ENCODE results near the gene C10orf71. TPM values are rescaled to one million over a fixed set of nuclear protein-coding genes. Genes with fewer than 3 reads are reported as not detected.

Gene C10orf71
- total RNA-seq, 1 donor from 2014 or later = not detected

DNA sequence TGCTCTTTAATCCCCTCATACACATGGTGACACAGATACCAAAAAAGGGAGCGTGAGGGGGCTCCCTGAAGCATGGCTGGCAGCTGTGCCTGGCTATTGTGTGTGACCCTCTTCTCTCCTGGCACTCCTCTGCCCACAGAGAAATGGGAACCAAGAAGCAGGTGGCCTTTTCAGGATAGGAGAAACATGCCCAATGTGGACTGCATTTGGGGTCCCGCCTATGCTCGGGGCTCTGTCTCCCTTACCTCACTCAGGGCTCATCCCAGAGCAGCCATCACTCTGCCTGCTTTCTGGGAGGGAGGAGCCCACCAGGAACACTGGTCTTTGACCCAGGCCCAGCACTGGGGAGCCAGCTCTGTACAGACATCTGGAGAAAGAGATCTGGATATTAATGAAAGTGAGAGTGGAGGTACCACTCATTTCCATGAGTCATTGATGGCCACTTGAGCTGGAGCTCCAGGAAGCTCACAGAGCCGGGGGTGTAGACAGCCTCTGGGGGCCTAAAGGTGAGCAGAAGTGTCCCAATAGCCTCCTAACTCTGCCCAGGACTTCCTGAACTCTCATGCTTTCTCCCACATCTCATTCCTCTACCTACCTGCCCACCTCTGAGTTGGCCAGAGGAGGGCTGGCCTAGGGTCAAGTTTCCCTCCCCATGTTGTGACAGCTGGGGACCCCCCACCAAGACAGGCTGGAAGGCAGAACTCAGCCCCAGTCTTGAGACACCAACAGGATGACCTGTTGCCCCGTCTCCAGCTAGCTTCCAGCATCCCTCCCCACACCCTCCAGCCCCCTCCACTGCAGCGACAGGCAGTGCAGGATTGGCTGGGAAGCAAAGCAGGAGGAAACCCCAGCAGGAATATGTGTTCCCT is 54.3 kb downstream of the C10orf71 start:
- TF ChIP-seq, protein P1, sequence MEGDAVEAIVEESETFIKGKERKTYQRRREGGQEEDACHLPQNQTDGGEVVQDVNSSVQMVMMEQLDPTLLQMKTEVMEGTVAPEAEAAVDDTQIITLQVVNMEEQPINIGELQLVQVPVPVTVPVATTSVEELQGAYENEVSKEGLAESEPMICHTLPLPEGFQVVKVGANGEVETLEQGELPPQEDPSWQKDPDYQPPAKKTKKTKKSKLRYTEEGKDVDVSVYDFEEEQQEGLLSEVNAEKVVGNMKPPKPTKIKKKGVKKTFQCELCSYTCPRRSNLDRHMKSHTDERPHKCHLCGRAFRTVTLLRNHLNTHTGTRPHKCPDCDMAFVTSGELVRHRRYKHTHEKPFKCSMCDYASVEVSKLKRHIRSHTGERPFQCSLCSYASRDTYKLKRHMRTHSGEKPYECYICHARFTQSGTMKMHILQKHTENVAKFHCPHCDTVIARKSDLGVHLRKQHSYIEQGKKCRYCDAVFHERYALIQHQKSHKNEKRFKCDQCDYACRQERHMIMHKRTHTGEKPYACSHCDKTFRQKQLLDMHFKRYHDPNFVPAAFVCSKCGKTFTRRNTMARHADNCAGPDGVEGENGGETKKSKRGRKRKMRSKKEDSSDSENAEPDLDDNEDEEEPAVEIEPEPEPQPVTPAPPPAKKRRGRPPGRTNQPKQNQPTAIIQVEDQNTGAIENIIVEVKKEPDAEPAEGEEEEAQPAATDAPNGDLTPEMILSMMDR (IDR thresholded peaks at IDR 0.05; ENCODE audit: insufficient read depth, low read length, poor library complexity, severe bottlenecking) = no peak
- DNase-seq (ENCODE audit: low read depth) = no peak
- Histone ChIP-seq H3K27me3 (ENCODE audit: control insufficient read depth, insufficient read depth, low read length) (no peaks in the 10 kb centered on the region), H3K4me3 (ENCODE audit: low read depth, low read length) (no peak overlapping the region), H3K36me3 (ENCODE audit: control insufficient read depth, insufficient read depth, low read length) (no peaks in the 10 kb centered on the region)

DNA sequence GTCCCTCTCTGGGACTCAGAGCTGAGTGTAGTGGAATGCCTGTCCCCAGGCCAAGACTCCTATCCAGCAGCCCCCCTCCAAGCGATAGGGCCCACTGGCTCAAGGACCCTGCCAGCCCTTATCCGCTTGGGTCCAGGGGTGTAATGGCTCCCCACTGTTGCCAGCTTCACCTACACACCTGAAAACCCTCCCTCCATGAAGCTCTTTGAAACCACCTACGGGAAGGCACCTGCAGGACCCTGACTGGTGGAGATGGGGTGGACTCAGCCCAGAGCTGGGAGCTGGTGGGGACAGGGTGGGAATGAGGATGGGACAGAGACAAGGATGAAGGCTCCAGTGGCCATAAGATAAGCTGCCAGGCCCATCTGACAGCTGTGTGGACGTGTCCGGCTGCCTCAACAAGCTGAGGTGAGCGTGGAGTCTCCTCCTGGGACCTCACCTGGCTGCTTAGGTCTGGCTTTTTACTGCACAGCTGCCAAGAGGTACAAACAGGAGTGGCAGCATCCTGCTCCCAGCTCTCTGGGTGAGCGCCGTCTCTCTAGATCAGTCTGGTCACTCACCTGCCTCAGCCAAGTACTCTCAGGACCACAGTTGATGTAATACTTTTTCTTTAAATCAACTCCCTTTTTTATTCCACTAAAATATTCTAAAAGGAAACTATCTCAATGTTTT is 55.1 kb downstream of the C10orf71 start:
- H3K4me3 ChIP-seq (ENCODE audit: low read depth, low read length) = no peak overlapping the region
- H3K36me3 ChIP-seq (ENCODE audit: control insufficient read depth, insufficient read depth, low read length) = no peaks in the 10 kb centered on the region
- TF ChIP-seq, protein P1 (IDR thresholded peaks at IDR 0.05; ENCODE audit: insufficient read depth, low read length, poor library complexity, severe bottlenecking) = no peak

DNA sequence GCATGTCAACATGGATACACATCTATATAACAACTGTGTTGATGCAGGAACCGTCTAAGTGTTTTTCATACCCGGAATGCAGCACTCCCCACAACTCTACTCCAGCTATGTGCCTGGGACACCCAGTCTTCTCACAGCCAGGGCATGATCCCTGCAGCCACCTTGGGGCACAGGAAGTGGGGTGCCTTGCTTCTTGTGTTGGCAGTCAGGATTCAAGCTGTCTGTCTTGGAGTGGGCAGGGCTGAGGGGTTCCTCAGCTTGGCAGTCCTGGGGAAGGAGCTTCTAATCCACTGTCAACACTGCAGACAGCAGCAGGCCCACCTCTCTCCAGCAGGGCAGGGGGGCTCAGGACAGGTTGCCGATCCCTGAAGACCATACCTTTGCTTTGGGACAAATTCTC is 55.6 kb downstream of the C10orf71 start:
- H3K27me3 ChIP-seq (ENCODE audit: control insufficient read depth, insufficient read depth, low read length) = no peaks in the 10 kb centered on the region
- H3K4me3 ChIP-seq (ENCODE audit: low read depth, low read length) = no peak overlapping the region
- DNase-seq (ENCODE audit: low read depth) = no peak
- TF ChIP-seq, protein P1 (IDR thresholded peaks at IDR 0.05; ENCODE audit: insufficient read depth, low read length, poor library complexity, severe bottlenecking) = no peak
- no peaks in the 10 kb centered on the region for H3K36me3 ChIP-seq (ENCODE audit: control insufficient read depth, insufficient read depth, low read length)

More for the DNA sequence above, 55.1 kb downstream of the C10orf71 start:
- no peak for DNase-seq (ENCODE audit: low read depth)
- no peaks in the 10 kb centered on the region for H3K27me3 ChIP-seq (ENCODE audit: control insufficient read depth, insufficient read depth, low read length)

DNA sequence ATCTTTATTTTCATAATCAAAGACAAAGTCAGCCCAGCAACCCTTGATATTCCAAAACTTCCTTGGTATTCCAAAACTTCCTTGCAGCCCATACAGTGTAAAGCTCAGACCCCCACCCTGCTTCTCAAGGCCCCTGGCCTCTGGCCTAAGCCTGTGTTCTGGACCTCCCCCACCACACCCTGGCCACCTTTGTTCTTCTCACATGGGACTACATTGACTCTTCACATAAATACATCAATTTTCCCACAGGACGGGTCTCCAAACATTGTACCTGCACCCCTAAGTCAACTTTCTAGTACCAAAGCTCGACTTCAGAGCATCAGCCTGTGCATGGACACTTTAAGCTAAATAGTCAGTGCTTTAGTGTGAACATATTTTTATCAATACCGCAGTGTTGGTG is 56.3 kb downstream of the C10orf71 start:
- no peak for DNase-seq (ENCODE audit: low read depth)
- Histone ChIP-seq H3K36me3 (ENCODE audit: control insufficient read depth, insufficient read depth, low read length) (no peaks in the 10 kb centered on the region), H3K27me3 (ENCODE audit: control insufficient read depth, insufficient read depth, low read length) (no peaks in the 10 kb centered on the region), H3K4me3 (ENCODE audit: low read depth, low read length) (no peak overlapping the region)
- TF ChIP-seq, protein P1 (IDR thresholded peaks at IDR 0.05; ENCODE audit: insufficient read depth, low read length, poor library complexity, severe bottlenecking) = no peak

DNA sequence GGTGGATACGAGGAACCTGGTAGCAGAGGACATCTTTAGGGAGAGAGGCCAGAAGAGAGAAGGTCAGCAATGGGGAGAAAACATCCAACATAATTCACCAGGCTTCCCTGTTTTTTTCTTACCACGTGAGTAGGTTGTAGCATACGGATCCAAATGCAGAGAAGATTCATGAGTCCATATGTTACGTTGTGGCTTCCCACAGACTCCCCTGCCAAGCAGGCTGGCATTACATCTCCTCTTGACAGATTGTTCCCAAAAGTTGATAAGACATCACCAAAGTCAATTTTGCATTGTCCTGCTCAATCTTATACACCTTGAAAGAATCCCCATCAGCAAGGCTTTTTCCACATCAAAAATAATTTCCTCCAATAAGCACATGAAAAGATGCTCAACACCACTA is 57.2 kb downstream of the C10orf71 start:
- Histone ChIP-seq H3K27me3 (ENCODE audit: control insufficient read depth, insufficient read depth, low read length) (no peaks in the 10 kb centered on the region), H3K4me3 (ENCODE audit: low read depth, low read length) (no peak overlapping the region), H3K36me3 (ENCODE audit: control insufficient read depth, insufficient read depth, low read length) (no peaks in the 10 kb centered on the region)
- TF ChIP-seq, protein P1 (IDR thresholded peaks at IDR 0.05; ENCODE audit: insufficient read depth, low read length, poor library complexity, severe bottlenecking) = no peak
- no peak for DNase-seq (ENCODE audit: low read depth)

Data from kidney epithelial cell (primary cell).